Measurements from ENCODE around the gene RPL7A. TPM values are rescaled to one million over a fixed set of nuclear protein-coding genes. Genes with fewer than 3 reads are reported as not detected.
A peak's percentile ranks its signal among the peaks of the same experiment; 100 is the strongest.

Gene RPL7A
- 2,938 and 3,359 TPM in 2 replicates for total RNA-seq (2016; rRNA removed; fragmentation: Illumina TruSeq; extraction: Trizol)
- 3,183 and 3,719 TPM in 2 replicates for total RNA-seq (2016; cell fraction: cytosol; rRNA removed; fragmentation: Illumina TruSeq; extraction: Trizol; ENCODE audit: low read depth)
- total RNA-seq (2016; cell fraction: insoluble cytoplasmic fraction; rRNA removed; fragmentation: Illumina TruSeq; extraction: Trizol) = 2,895 and 3,215 TPM in 2 replicates
- total RNA-seq (2016; cell fraction: membrane; rRNA removed; fragmentation: Illumina TruSeq; extraction: Trizol) = 5,789 and 6,219 TPM in 2 replicates
- 1,151 and 1,198 TPM in 2 replicates for total RNA-seq (2016; cell fraction: nucleus; rRNA removed; fragmentation: Illumina TruSeq; extraction: Trizol)
- polyA plus RNA-seq (2011; rRNA removed) = 2,401 and 2,404 TPM in 2 replicates
- 3,191 and 3,845 TPM in 2 replicates for polyA plus RNA-seq (2011; cell fraction: cytosol; rRNA removed)
- polyA plus RNA-seq (2011; cell fraction: nucleus; rRNA removed) = 1,035 and 1,145 TPM in 2 replicates
- 2,335 and 2,606 TPM in 2 replicates for polyA plus RNA-seq (2012)
- polyA plus RNA-seq (2016; cell fraction: cytosol; fragmentation: Illumina TruSeq; extraction: Trizol; ENCODE audit: low read depth) = 3,837 and 4,399 TPM in 2 replicates
- 3,343 and 3,509 TPM in 2 replicates for polyA plus RNA-seq (2016; cell fraction: insoluble cytoplasmic fraction; fragmentation: Illumina TruSeq; extraction: Trizol; ENCODE audit: low read depth)
- 6,158 and 6,472 TPM in 2 replicates for polyA plus RNA-seq (2016; cell fraction: membrane; fragmentation: Illumina TruSeq; extraction: Trizol; ENCODE audit: low read depth)
- 1,904 and 1,909 TPM in 2 replicates for polyA plus RNA-seq (2016; cell fraction: nucleus; fragmentation: Illumina TruSeq; extraction: Trizol; ENCODE audit: insufficient read depth, low read depth)
- polyA minus RNA-seq (2011; rRNA and poly(A)+ RNA removed; ENCODE audit: low replicate concordance) = 1,962 and 4,695 TPM in 2 replicates
- 853 and 917 TPM in 2 replicates for polyA minus RNA-seq (2011; cell fraction: cytosol; rRNA and poly(A)+ RNA removed)
- polyA minus RNA-seq (2011; cell fraction: nucleus; rRNA and poly(A)+ RNA removed) = 477 and 550 TPM in 2 replicates
- Bru-seq, nascent RNA = percentile 100 among the genes with signal in this experiment
- percentile 100 among the genes with signal in this experiment for BruChase-seq, experiment 1, labeled RNA remaining after a 6-hour chase
- BruChase-seq, experiment 2, labeled RNA remaining after a 2-hour chase = percentile 100 among the genes with signal in this experiment
- long read RNA-seq, experiment 1, transcript RPL7A-205 (8 exons, 941 nt) = minor isoform, 6 of 1,377 reads
- long read RNA-seq, experiment 1, transcript RPL7A-202 (8 exons, 891 nt) = major isoform, 626 of 1,377 reads
- long read RNA-seq, experiment 1, partial matches to known transcripts = 730 of 1,377 reads
- long read RNA-seq, experiment 1, other reads (novel, unspliced or antisense) = 15 of 1,377 reads
- long read RNA-seq, experiment 2, transcript RPL7A-202 (8 exons, 891 nt) = major isoform, 111 of 4,029 reads
- long read RNA-seq, experiment 2, transcript RPL7A-208 (2 exons, 374 nt) = minor isoform, 6 of 4,029 reads
- long read RNA-seq, experiment 2, partial matches to known transcripts = 3,771 of 4,029 reads
- long read RNA-seq, experiment 2, other reads (novel, unspliced or antisense) = 131 of 4,029 reads

DNA sequence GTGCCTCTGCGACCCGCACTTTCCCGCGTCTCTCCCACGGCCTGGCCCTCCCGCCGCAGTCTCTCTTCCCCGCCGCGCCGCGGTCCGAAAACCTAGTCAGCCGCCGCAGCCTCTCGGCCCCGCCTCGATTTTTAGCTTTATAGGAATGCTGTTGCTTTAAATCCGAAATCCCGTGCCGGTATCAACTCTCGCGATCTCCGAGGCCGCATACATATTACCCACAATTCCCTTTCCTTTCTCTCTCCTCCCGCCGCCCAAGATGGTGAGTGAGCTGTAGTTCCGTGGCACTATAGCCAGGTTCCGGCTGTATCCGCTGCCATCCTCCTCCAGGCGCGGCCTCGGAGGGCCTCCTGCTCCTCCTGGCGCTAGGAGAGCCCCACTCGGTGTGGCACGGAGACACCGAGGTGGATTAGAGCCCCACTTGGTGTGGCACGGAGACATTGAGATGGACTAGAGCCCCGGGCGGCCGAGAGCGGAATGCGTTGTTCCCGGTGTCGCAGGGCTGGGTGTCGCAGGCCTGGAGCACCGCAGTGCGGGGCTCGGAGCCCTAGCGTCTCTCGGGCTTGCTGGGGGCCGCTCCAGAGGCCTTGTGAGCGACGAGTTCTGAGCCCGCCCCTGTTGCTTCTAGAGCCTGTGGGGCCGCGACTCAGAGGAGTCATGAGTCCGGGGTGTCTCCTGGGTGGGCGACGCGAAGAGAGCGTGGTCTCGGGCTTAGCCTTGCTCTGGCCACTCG is at the start of gene RPL7A, which contains the start of gene MED22:
TSS of gene RPL7A (plus strand) at position 234 of the 733 bp plus-strand sequence. CDS start at position 260, 26 bp downstream.
TSS of gene MED22 (minus strand) at position 147 of the 733 bp plus-strand sequence. CDS start 1,469 bp downstream, outside the sequence.
- no peaks in the 10 kb centered on the region; a peak in 1 of 5 replicates for H3K27me3 ChIP-seq (ENCODE audit: control insufficient read depth in 1 of 2, insufficient read depth in 2 of 2, low read length in 2 of 2)
- ATAC-seq = peak; percentile 73
- peaks cover 20 to 65% of the 10 kb centered on the region in 2 experiments for H3K36me3 ChIP-seq (replicated peaks in 1 of 2; ENCODE audit: control insufficient read depth in 1 of 2, insufficient read depth in 2 of 2, low read length in 2 of 2)
- peak within 1 kb of the TSS; percentile 99 for H3K9ac ChIP-seq (ENCODE audit: insufficient read depth, low read depth, low read length)
- CTCF ChIA-PET (ENCODE audit: low intra/inter-chr PET ratio, low total read pairs) = no interaction called here
- in situ Hi-C loops (cut with HindIII; ENCODE audit: extremely low pct_ligation_motif_present, low pct_unique_long_range_greater_than_20kb) = no loop called here
- H3K79me2 ChIP-seq (ENCODE audit: insufficient read depth, low read length) = peaks cover 34% of the 10 kb centered on the region
- H4K20me1 ChIP-seq (ENCODE audit: insufficient read depth, low read length) = peaks cover 19% of the 10 kb centered on the region
- under 1% methylated on average over 31 of the region's 64 CpGs for WGBS (ENCODE audit: low lambda C conversion rate)
- no peak within 1 kb of the TSS for H2AFZ ChIP-seq (ENCODE audit: low read length)
- peaks cover 29% of the 10 kb centered on the region for H3K4me1 ChIP-seq (ENCODE audit: insufficient read depth, low read length)
- POLR2A ChIA-PET = interaction anchor here (0.6 to 2.6 kb wide), 26 partner anchors 8 to 366 kb away, joined by 3 to 22 read pairs (median 5); partner anchors contain the start of genes ADAMTS13, CACFD1, REXO4 and SLC2A6
- intact Hi-C loops (cut with micrococcal nuclease; ENCODE audit: unreplicated experiment) = no loop called here
- peak within 1 kb of the TSS; percentile 97 for H3K4me2 ChIP-seq (ENCODE audit: low read depth, low read length)
- no TSS peak for BruUV-seq (replicated peaks)
- DNase-seq (ENCODE audit: low spot score) = peak; percentile 94
- H3K27ac ChIP-seq (ENCODE audit: extremely low read length, insufficient read depth, low read length) = peak within 1 kb of the TSS; percentile 97
- H3K4me3 ChIP-seq (replicated peaks in 1 of 3; ENCODE audit: insufficient read depth in 1 of 3, low read depth in 2 of 3, low read length in 3 of 3) = peak within 1 kb of the TSS; percentile 82 to 100 (median 97)
- FAIRE-seq = peak; percentile 85
- no peaks in the 10 kb centered on the region for H3K9me3 ChIP-seq (ENCODE audit: low read length)
- TF ChIP-seq AHR (CRISPR knock-in tag; IDR thresholded peaks at IDR 0.05) (peak; percentile 7; the same call in 1 of the 2 replicates), PITX1 (CRISPR knock-in tag; IDR thresholded peaks at IDR 0.05) (peak; percentile 86; the same call in 1 of the 2 replicates), KAT2B (IDR thresholded peaks at IDR 0.05; ENCODE audit: borderline replicate concordance, low read depth, low read length) (no peak), KLF12 (CRISPR knock-in tag; IDR thresholded peaks at IDR 0.05; ENCODE audit: borderline replicate concordance) (no peak), KDM2A (CRISPR knock-in tag; IDR thresholded peaks at IDR 0.05; ENCODE audit: borderline replicate concordance, low read depth) (peak; percentile 80), CAMTA2 (CRISPR knock-in tag; IDR thresholded peaks at IDR 0.05; ENCODE audit: borderline replicate concordance) (peak; percentile 91), ZNF24 (IDR thresholded peaks at IDR 0.05) (no peak), NFE2L2 (IDR thresholded peaks at IDR 0.05; ENCODE audit: low read length) (no peak), CBFB (CRISPR knock-in tag; IDR thresholded peaks at IDR 0.05) (no peak), FOXM1 (CRISPR knock-in tag; IDR thresholded peaks at IDR 0.05) (no peak), DR1 (CRISPR knock-in tag; IDR thresholded peaks at IDR 0.05) (peak; percentile 99), ZNF766 (CRISPR knock-in tag; IDR thresholded peaks at IDR 0.05; ENCODE audit: borderline replicate concordance) (0 out of 2 replicates have a peak, but pooled peaks have one; percentile 29), ZKSCAN1 (IDR thresholded peaks at IDR 0.05; ENCODE audit: low read length) (no peak), PAX8 (CRISPR knock-in tag; IDR thresholded peaks at IDR 0.05; ENCODE audit: borderline replicate concordance) (no peak)
- TF ChIP-seq, protein P1, sequence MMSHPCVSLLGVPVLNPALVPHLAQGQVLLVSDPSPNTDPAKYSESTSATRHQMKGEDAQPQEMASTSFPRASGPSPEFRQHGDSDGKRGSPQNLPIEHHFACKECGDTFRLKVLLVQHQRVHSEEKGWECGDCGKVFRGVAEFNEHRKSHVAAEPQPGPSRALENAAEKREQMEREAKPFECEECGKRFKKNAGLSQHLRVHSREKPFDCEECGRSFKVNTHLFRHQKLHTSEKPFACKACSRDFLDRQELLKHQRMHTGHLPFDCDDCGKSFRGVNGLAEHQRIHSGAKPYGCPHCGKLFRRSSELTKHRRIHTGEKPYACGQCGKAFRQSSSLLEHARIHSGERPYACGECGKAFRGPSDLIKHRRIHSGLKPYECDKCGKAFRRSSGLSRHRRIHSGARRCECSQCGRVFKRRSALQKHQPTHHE (CRISPR knock-in tag; IDR thresholded peaks at IDR 0.05; ENCODE audit: borderline replicate concordance) = 0 out of 2 replicates have a peak, but pooled peaks have one; percentile 74
- TF ChIP-seq, protein P2, sequence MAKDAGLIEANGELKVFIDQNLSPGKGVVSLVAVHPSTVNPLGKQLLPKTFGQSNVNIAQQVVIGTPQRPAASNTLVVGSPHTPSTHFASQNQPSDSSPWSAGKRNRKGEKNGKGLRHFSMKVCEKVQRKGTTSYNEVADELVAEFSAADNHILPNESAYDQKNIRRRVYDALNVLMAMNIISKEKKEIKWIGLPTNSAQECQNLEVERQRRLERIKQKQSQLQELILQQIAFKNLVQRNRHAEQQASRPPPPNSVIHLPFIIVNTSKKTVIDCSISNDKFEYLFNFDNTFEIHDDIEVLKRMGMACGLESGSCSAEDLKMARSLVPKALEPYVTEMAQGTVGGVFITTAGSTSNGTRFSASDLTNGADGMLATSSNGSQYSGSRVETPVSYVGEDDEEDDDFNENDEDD (CRISPR knock-in tag; IDR thresholded peaks at IDR 0.05; ENCODE audit: borderline replicate concordance) = peak; percentile 58; the same call in 1 of the 2 replicates

Measured in HepG2 (cell line).